Left forelimb (tissue), 1 donor: ENCODE results near the gene AP1G1.
"Not testable (repeated sequence)": the region's sequence is repeated elsewhere in the genome, so short reads cannot be mapped to it uniquely, and the experiment has no call there.

ENCODE experiments used
- DNase-seq: peaks from one replicate; pipeline ENCODE4 v3.0.0-alpha.2; 2018; ENCODE audit warnings: low spot score

The AP1G1 gene

GRCh38 chr16:71700831-71701230 is 107.8 kb downstream of the AP1G1 start:
- no peak for DNase-seq

GRCh38 chr16:71698491-71698890 is 110.1 kb downstream of the AP1G1 start:
- no peak for DNase-seq

GRCh38 chr16:71693164-71693563 is 115.5 kb downstream of the AP1G1 start:
- DNase-seq, result no peak

GRCh38 chr16:71689901-71690300 is 118.7 kb downstream of the AP1G1 start:
- no peak for DNase-seq

- no peak for DNase-seq
These were observed 120.8 kb downstream of the AP1G1 start for GRCh38 chr16:71687861-71688260.

- DNase-seq, result not testable (repeated sequence)
These were observed 124.4 kb downstream of the AP1G1 start for GRCh38 chr16:71684280-71684679.

GRCh38 chr16:71681360-71681759 is 127.3 kb downstream of the AP1G1 start:
- DNase-seq, result no peak
